ENCODE data around the gene FMNL2.

Gene FMNL2

DNA sequence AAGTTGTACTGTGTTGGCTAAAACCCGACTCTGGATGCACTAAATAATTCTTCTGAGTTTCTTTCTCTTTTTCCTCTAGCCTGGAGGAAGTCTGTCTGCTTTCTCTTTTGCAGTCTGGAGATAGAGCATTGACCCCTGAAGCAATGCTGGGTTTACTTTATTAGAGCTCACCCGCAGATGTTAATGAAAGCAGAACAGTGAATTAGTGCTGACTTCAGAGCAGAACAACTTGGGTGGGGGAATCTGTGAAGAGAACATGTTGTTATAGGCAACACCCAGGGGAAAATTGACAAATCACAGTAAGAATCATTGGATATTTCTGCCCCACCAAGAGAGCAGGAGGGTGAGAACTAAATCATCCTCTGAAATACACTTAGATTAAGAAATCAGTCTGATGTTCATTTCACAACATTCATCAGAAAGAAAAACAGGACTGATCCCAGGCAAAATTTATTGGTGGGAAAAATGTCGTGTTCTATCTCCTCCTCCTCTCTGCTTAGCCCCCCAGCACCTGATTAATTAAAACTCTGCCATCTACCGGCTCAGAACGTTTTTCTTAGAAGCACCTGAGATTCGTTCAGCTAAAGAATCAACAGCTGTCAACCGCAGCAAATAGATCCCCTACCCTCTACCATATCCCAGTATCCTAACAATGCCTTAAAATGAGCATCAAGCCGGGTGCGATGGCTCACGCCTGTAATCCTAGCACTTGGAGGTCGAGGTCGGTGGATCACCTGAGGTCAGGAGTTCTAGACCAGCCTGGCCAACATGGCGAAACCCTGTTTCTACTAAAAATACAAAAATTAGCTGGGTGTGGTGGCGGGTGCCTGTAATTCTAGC is 165.1 kb downstream of the FMNL2 start:
- TF ChIP-seq, protein P1, sequence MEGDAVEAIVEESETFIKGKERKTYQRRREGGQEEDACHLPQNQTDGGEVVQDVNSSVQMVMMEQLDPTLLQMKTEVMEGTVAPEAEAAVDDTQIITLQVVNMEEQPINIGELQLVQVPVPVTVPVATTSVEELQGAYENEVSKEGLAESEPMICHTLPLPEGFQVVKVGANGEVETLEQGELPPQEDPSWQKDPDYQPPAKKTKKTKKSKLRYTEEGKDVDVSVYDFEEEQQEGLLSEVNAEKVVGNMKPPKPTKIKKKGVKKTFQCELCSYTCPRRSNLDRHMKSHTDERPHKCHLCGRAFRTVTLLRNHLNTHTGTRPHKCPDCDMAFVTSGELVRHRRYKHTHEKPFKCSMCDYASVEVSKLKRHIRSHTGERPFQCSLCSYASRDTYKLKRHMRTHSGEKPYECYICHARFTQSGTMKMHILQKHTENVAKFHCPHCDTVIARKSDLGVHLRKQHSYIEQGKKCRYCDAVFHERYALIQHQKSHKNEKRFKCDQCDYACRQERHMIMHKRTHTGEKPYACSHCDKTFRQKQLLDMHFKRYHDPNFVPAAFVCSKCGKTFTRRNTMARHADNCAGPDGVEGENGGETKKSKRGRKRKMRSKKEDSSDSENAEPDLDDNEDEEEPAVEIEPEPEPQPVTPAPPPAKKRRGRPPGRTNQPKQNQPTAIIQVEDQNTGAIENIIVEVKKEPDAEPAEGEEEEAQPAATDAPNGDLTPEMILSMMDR (IDR thresholded peaks at IDR 0.05; ENCODE audit: low read length, missing control alignments) = no peak
- peak; percentile 51 for DNase-seq (ENCODE audit: low read depth)
- no peak overlapping the region for H3K4me3 ChIP-seq (replicated peaks; ENCODE audit: low read depth, low read length)

DNA sequence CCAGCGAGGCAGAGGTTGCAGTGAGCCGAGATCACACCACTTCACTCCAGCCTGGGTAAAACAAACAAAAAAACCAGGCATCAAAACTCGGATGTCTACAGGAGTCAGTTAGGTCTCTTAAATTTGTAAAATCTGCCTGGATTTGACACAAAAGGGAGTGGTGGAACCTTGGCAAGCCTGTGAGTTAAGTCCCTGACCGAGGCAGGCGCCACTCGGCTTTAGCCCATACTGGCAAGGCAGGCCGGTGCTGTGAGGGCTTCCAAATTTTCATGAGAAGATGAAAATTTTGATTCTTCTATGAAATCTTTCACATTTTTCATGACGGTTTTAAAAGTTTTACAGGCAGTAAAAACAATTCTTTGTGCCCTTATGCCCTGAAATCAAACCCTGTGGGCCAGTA is 165.8 kb downstream of the FMNL2 start:
- H3K4me3 ChIP-seq (replicated peaks; ENCODE audit: low read depth, low read length) = no peak overlapping the region
- no peak for DNase-seq (ENCODE audit: low read depth)
- TF ChIP-seq, protein P1 (IDR thresholded peaks at IDR 0.05; ENCODE audit: low read length, missing control alignments) = no peak

GRCh38 chr2:152501666-152502065 is 166.7 kb downstream of the FMNL2 start:
- no peak overlapping the region for H3K4me3 ChIP-seq (replicated peaks; ENCODE audit: low read depth, low read length)
- TF ChIP-seq, protein P1 (IDR thresholded peaks at IDR 0.05; ENCODE audit: low read length, missing control alignments) = no peak
- DNase-seq (ENCODE audit: low read depth) = no peak

- TF ChIP-seq, protein P1 (IDR thresholded peaks at IDR 0.05; ENCODE audit: low read length, missing control alignments) = no peak
- no peak overlapping the region for H3K4me3 ChIP-seq (replicated peaks; ENCODE audit: low read depth, low read length)
- DNase-seq (ENCODE audit: low read depth) = peak; percentile 63
These were observed 169.6 kb downstream of the FMNL2 start for GRCh38 chr2:152504618-152505017.

DNA sequence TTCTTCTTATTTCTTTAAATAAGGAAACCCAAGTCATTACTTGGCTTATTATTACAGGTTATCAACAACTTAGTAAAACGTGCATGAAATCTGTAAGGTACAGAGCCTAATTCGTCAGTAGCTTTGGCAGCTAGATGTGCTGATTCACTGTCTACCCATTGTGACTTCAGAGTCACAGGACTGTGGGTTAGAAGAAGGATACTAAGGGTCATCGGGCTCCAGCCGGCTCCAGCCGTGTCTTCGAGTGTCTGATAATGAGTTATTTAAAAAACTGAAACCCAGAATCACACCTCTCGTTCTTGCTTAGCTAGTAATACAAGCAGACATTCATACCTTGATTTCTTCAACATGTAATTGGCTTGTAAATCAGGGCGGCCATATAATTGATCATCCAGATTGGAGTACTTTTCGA is 170.5 kb downstream of the FMNL2 start:
- DNase-seq (ENCODE audit: low read depth) = peak; percentile 84
- TF ChIP-seq, protein P1 (IDR thresholded peaks at IDR 0.05; ENCODE audit: low read length, missing control alignments) = no peak

DNA sequence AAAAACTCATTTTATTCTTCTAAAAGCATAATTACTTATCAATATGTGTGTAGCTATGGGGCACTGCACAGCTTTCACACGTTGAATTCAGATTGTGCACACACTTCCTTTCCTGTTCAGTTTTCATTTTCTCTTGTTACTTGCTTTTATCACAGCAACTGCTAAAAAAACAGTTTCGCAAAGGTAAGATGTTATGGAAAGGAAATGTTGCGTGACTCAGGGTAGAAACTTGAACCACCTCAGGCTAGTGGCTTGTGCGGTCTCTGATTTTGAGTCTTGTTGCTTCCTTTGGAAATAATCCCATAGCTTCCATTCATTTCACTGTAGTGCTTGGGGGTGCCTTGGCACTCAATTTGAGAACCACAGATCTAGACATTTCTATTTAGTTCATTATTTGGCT is 171.9 kb downstream of the FMNL2 start:
- DNase-seq (ENCODE audit: low read depth) = peak; percentile 72
- TF ChIP-seq, protein P1 (IDR thresholded peaks at IDR 0.05; ENCODE audit: low read length, missing control alignments) = no peak

More for the DNA sequence above, 170.5 kb downstream of the FMNL2 start:
- H3K4me3 ChIP-seq (replicated peaks; ENCODE audit: low read depth, low read length) = no peak overlapping the region

DNA sequence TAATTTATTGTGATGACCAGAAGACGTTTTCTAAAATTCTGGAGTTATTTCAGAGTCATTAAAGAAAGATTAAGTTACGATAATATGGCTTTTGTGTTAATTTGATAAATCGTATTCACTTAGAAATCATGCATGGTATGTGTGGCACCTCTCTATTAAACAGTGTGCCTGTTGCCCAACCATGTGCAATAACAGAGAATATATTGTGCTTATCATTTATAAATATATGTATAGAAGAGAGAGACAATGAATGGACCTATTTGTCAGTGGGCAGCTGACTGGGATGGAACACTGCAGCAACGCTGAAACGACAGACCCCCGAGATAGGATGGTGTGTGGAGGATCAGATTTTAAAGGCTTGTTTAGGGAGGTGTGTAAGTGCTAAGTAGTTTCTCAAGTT is 172.9 kb downstream of the FMNL2 start:
- no peak for DNase-seq (ENCODE audit: low read depth)
- TF ChIP-seq, protein P1 (IDR thresholded peaks at IDR 0.05; ENCODE audit: low read length, missing control alignments) = no peak
- H3K4me3 ChIP-seq (replicated peaks; ENCODE audit: low read depth, low read length) = no peak overlapping the region

More for the DNA sequence above, 171.9 kb downstream of the FMNL2 start:
- no peak overlapping the region for H3K4me3 ChIP-seq (replicated peaks; ENCODE audit: low read depth, low read length)

All from fibroblast of pulmonary artery (primary cell).